Esophagus (tissue), 2 donors: ENCODE results near the gene OCA2. TPM values are rescaled to one million over a fixed set of nuclear protein-coding genes. Genes with fewer than 3 reads are reported as not detected.
"Not testable (repeated sequence)": the region's sequence is repeated elsewhere in the genome, so short reads cannot be mapped to it uniquely, and the experiment has no call there.

Experiments used
- H3K27ac ChIP-seq, 2 donors: one replicate each; pipeline ENCODE4 v1.5.1; 2013; ENCODE audit warnings: low read depth in 2 of 2, mild to moderate bottlenecking in 2 of 2, inconsistent platforms in 1 of 2, low read length in 1 of 2, moderate library complexity in 1 of 2
- H3K27me3 ChIP-seq, 2 donors: one replicate each; pipeline ENCODE4 v1.6.1; 2013; ENCODE audit warnings: low read length in 2 of 2, control low read depth in 1 of 2, mild to moderate bottlenecking in 1 of 2; ENCODE audit not compliant: insufficient read depth in 2 of 2, control insufficient read depth in 1 of 2
- H3K36me3 ChIP-seq, 2 donors: one replicate each; pipeline ENCODE4 v1.6.1; 2013; ENCODE audit warnings: low read length in 1 of 2; ENCODE audit not compliant: control insufficient read depth in 2 of 2, insufficient read depth in 2 of 2
- H3K4me1 ChIP-seq, 2 donors: one replicate each; pipeline ENCODE4 v1.6.1; 2013; ENCODE audit warnings: low read length in 1 of 2; ENCODE audit not compliant: control insufficient read depth in 2 of 2, insufficient read depth in 2 of 2
- H3K4me3 ChIP-seq, 2 donors: one replicate each; pipeline ENCODE4 v1.5.1; 2013; ENCODE audit warnings: low read length in 2 of 2, mild to moderate bottlenecking in 2 of 2, low read depth in 1 of 2, moderate library complexity in 1 of 2
- H3K9me3 ChIP-seq, 2 donors: one replicate each; pipeline ENCODE4 v1.6.1; 2013; ENCODE audit warnings: mild to moderate bottlenecking in 2 of 2, low read depth in 1 of 2, low read length in 1 of 2, moderate library complexity in 1 of 2; ENCODE audit not compliant: control insufficient read depth in 2 of 2, insufficient read depth in 1 of 2
- WGBS, 2 donors: extraction: QIAGEN DNeasy Blood & Tissue Kit; methylation state at CpG; one replicate each; pipeline ENCODE4 v1.1.7; 2013; 5-methylcytosine and 5-hydroxymethylcytosine counted together
- polyA plus RNA-seq, 2 donors: library from polyadenylated mRNA; stranded (reverse); fragments of 200-250 nt; gene quantifications; one replicate each; pipeline ENCODE4 v1.2.3, GENCODE V29; 2013
- donor health status: healthy with polysubstance abuse.
- donor health status: Bipolar disorder and iron deficiency.

The OCA2 gene
- polyA plus RNA-seq, 2 donors: 1.1 to 1.2 TPM

- WGBS, 2 donors: 76 to 79% methylated on average over 4 of the region's 4 CpGs
These were observed 121.4 kb downstream of the OCA2 start for GRCh38 chr15:27977696-27978095.

GRCh38 chr15:27973886-27974285 lies 125.2 kb downstream of the OCA2 start:
- peaks cover 0 to 1% of the 10 kb centered on the region in 2 donors for H3K9me3 ChIP-seq
- H3K27ac ChIP-seq: no peak overlapping the region
- no peaks in the 10 kb centered on the region for H3K36me3 ChIP-seq
- H3K4me1 ChIP-seq: no peaks in the 10 kb centered on the region
- no peaks in the 10 kb centered on the region for H3K27me3 ChIP-seq
- no peak overlapping the region for H3K4me3 ChIP-seq

More at GRCh38 chr15:27977696-27978095, 121.4 kb downstream of the OCA2 start:
- no peak overlapping the region for H3K27ac ChIP-seq
- H3K4me1 ChIP-seq: no peaks in the 10 kb centered on the region
- H3K4me3 ChIP-seq: no peak overlapping the region
- no peaks in the 10 kb centered on the region for H3K9me3 ChIP-seq
- H3K27me3 ChIP-seq: no peaks in the 10 kb centered on the region
- no peaks in the 10 kb centered on the region for H3K36me3 ChIP-seq

- no peaks in the 10 kb centered on the region for H3K36me3 ChIP-seq
- whole genome bisulfite sequencing, 2 donors: 87 to 88% methylated on average over 24 of the region's 24 CpGs
- H3K27me3 ChIP-seq: no peaks in the 10 kb centered on the region
- H3K4me1 ChIP-seq: no peaks in the 10 kb centered on the region
- H3K4me3 ChIP-seq: no peak overlapping the region
- H3K27ac ChIP-seq: no peak overlapping the region
- H3K9me3 ChIP-seq: peaks cover 0 to 1% of the 10 kb centered on the region in 2 donors
These were observed 128.3 kb downstream of the OCA2 start for GRCh38 chr15:27970661-27971392.

- WGBS, 2 donors: 82 to 85% methylated on average over 13 of the region's 13 CpGs
- Histone ChIP-seq H3K27me3 (no peaks in the 10 kb centered on the region), H3K36me3 (no peaks in the 10 kb centered on the region), H3K9me3 (peaks cover 0 to 1% of the 10 kb centered on the region in 2 donors), H3K27ac (no peak overlapping the region), H3K4me1 (no peaks in the 10 kb centered on the region), H3K4me3 (no peak overlapping the region)
These were observed 131.6 kb downstream of the OCA2 start for GRCh38 chr15:27967541-27967940.

GRCh38 chr15:27965546-27965945 lies 133.6 kb downstream of the OCA2 start:
- 87 to 92% methylated on average over 6 of the region's 6 CpGs for WGBS, 2 donors
- Histone ChIP-seq H3K27me3 (no peaks in the 10 kb centered on the region), H3K27ac (no peak overlapping the region), H3K9me3 (no peaks in the 10 kb centered on the region), H3K4me1 (no peaks in the 10 kb centered on the region), H3K4me3 (no peak overlapping the region), H3K36me3 (no peaks in the 10 kb centered on the region)

- 84 to 92% methylated on average over 1 of the region's 1 CpG for WGBS, 2 donors
- Histone ChIP-seq H3K9me3 (no peaks in the 10 kb centered on the region), H3K36me3 (no peaks in the 10 kb centered on the region), H3K27ac (no peak overlapping the region), H3K4me1 (no peaks in the 10 kb centered on the region), H3K4me3 (no peak overlapping the region), H3K27me3 (no peaks in the 10 kb centered on the region)
These were observed 137.3 kb downstream of the OCA2 start for GRCh38 chr15:27961801-27962200.

GRCh38 chr15:27958911-27959578 lies 140.1 kb downstream of the OCA2 start:
- H3K4me3 ChIP-seq: no peak overlapping the region
- WGBS, 2 donors: 64 to 67% methylated on average over 10 of the region's 10 CpGs
- H3K4me1 ChIP-seq: no peaks in the 10 kb centered on the region
- H3K9me3 ChIP-seq: no peaks in the 10 kb centered on the region
- H3K27ac ChIP-seq: no peak overlapping the region
- H3K36me3 ChIP-seq: no peaks in the 10 kb centered on the region
- H3K27me3 ChIP-seq: no peaks in the 10 kb centered on the region

GRCh38 chr15:27956285-27956684 lies 142.8 kb downstream of the OCA2 start:
- H3K36me3 ChIP-seq: no peaks in the 10 kb centered on the region

GRCh38 chr15:27955087-27955486 lies 144.0 kb downstream of the OCA2 start:
- no peak overlapping the region for H3K4me3 ChIP-seq
- WGBS, 2 donors: 92 to 98% methylated on average over 10 of the region's 10 CpGs
- H3K9me3 ChIP-seq: no peaks in the 10 kb centered on the region
- no peaks in the 10 kb centered on the region for H3K27me3 ChIP-seq
- H3K36me3 ChIP-seq: no peaks in the 10 kb centered on the region
- H3K4me1 ChIP-seq: peaks cover 2 to 9% of the 10 kb centered on the region in 2 donors
- H3K27ac ChIP-seq: no peak overlapping the region

More at GRCh38 chr15:27956285-27956684, 142.8 kb downstream of the OCA2 start:
- Histone ChIP-seq H3K27me3 (no peaks in the 10 kb centered on the region), H3K4me3 (no peak overlapping the region), H3K4me1 (peaks cover 2 to 7% of the 10 kb centered on the region in 2 donors), H3K9me3 (no peaks in the 10 kb centered on the region), H3K27ac (peak overlapping the region in 1 of 2 donors; percentile 10)
- WGBS, 2 donors: 52% methylated on average over 8 of the region's 8 CpGs

- H3K36me3 ChIP-seq, H3K4me3 ChIP-seq, H3K9me3 ChIP-seq, H3K4me1 ChIP-seq, H3K27ac ChIP-seq, H3K27me3 ChIP-seq: not testable (repeated sequence)
- 88 to 94% methylated on average over 6 of the region's 6 CpGs for WGBS, 2 donors
These were observed 146.5 kb downstream of the OCA2 start for GRCh38 chr15:27952593-27952992.
